GM18951 (cell line): ENCODE measurements around the gene FRS3.

ENCODE experiments used
- POLR2A ChIP-seq: IDR thresholded peaks from 4 replicates; pipeline ENCODE4 v1.6.1; 2011; ENCODE audit warnings: mild to moderate bottlenecking; ENCODE audit not compliant: insufficient read length, insufficient read depth; ENCODE audit errors: extremely low read depth
- in situ Hi-C: fragments of 300-500 bp; cut with MboI; formaldehyde crosslinking; loops from one replicate; pipeline ENCODE4 v1.12.0; 2022; ENCODE audit warnings: low sequenced_read_pairs, mixed read lengths, inconsistent platforms; ENCODE audit not compliant: unreplicated experiment

FRS3 gene

GRCh38 chr6:41785689-41786450 is 6.2 kb upstream of the FRS3 start:
- in situ Hi-C loops = no loop called here
- no peak for TF ChIP-seq POLR2A

- TF ChIP-seq POLR2A = no peak
Measured at GRCh38 chr6:41785254-41785653, 5.6 kb upstream of the FRS3 start.

GRCh38 chr6:41784581-41785171 is 5.0 kb upstream of the FRS3 start:
- TF ChIP-seq POLR2A = no peak
- in situ Hi-C loops = no loop called here

More at GRCh38 chr6:41785254-41785653, 5.6 kb upstream of the FRS3 start:
- in situ Hi-C loops = no loop called here

GRCh38 chr6:41783106-41783780 is 3.5 kb upstream of the FRS3 start:
- in situ Hi-C loops = no loop called here

GRCh38 chr6:41781366-41781730 is 1.6 kb upstream of the FRS3 start:
- no peak for TF ChIP-seq POLR2A
- in situ Hi-C loops = no loop called here

More at GRCh38 chr6:41783106-41783780, 3.5 kb upstream of the FRS3 start:
- TF ChIP-seq POLR2A = no peak

GRCh38 chr6:41780551-41781365 is 1.1 kb upstream of the FRS3 start, which contains the start of gene PRICKLE4:
Gene PRICKLE4, plus strand, starts transcription at chr6:41780782. Its CDS starts 2,692 bp downstream, at chr6:41783474.
- in situ Hi-C loops = no loop called here

GRCh38 chr6:41779336-41779735 is 364 bp downstream of the FRS3 start:
- in situ Hi-C loops = no loop called here
- no peak for TF ChIP-seq POLR2A

More at GRCh38 chr6:41780551-41781365, 1.1 kb upstream of the FRS3 start, which contains the start of gene PRICKLE4:
- TF ChIP-seq POLR2A = no peak

- in situ Hi-C loops = no loop called here
- no peak for TF ChIP-seq POLR2A
Measured at GRCh38 chr6:41778895-41779294, 805 bp downstream of the FRS3 start.

- no peak for TF ChIP-seq POLR2A
- in situ Hi-C loops = no loop called here
Measured at GRCh38 chr6:41777551-41778285, 2.0 kb downstream of the FRS3 start.

- no peak for TF ChIP-seq POLR2A
- in situ Hi-C loops = no loop called here
Measured at GRCh38 chr6:41775293-41775882, 4.3 kb downstream of the FRS3 start.

GRCh38 chr6:41774841-41775240 is 4.9 kb downstream of the FRS3 start:
- in situ Hi-C loops = no loop called here

More at GRCh38 chr6:41774841-41775240, 4.9 kb downstream of the FRS3 start:
- TF ChIP-seq POLR2A = no peak
